Forelimb muscle (tissue), 1 donor: ENCODE data around the gene DXO. TPM values are rescaled to one million over a fixed set of nuclear protein-coding genes. Genes with fewer than 3 reads are reported as not detected.
"Not testable (repeated sequence)": the region's sequence is repeated elsewhere in the genome, so short reads cannot be mapped to it uniquely, and the experiment has no call there.

Source experiments
- DNase-seq: peaks from one replicate; pipeline ENCODE4 v3.0.0-alpha.2; 2013; ENCODE audit warnings: low read depth
- polyA plus RNA-seq: library from polyadenylated mRNA; unstranded; fragments of 120-200 nt; gene quantifications from one replicate; pipeline ENCODE4 v1.2.1, GENCODE V29; 2013; ENCODE audit not compliant: insufficient read length

The DXO gene
- polyA plus RNA-seq, 1 donor: 16.9 TPM

DNA sequence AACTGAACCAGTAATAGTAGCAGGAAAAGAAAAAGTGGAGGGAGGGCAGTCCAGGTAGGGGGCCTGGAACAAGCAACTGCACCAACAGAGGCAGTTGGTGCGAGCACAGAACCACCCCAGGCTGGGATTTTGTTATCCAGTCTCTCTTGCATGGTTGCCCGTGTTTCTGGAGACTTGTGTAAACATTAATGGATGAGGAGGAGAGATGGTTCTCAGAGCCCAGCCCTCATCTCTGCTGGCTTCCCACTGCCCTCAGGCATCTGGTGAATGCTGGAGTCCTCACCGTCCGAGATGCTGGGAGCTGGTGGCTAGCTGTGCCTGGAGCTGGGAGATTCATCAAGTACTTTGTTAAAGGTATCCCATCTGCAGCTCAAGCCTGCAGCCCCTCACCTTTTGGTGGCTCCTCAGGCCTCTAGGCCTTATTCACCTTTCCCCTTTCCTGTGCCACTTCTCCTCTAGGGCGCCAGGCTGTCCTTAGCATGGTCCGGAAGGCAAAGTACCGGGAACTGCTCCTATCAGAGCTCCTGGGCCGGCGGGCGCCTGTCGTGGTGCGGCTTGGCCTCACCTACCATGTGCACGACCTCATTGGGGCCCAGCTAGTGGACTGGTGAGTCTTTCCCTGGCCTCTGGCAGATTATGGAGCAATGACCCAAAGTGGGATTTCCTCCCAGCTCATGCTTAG is 8.4 kb upstream of the DXO start:
- not testable (repeated sequence) for DNase-seq

DNA sequence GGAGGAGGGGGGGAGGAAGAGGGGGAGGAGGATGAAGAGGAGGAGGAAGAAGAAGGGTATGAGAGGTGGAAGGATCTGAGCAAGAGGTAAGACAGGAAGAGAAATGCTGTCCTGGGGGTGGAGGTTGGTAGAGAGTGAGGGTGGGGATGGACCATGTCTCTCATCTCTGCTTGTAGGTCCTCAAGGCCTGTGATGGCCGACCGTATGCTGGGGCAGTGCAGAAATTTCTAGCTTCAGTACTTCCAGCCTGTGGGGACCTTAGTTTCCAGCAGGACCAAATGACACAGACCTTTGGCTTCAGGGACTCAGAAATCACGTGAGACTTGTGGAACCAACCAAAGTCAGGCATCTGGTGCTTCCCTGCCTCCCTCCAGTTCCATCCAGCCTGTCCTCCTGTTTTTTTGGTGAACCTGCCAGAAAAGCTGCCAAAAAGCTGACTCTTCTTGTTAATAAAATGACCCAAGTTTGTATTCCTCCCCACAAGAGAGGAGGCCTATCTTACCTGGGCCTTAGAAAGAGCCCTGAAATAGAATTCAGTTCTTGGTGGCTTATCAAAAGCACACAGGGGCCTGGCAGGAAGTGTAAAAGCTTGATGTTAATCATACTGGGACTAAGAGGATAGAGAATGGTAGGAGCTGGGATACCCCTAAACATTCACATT is 7.4 kb upstream of the DXO start:
- no peak for DNase-seq

DNA sequence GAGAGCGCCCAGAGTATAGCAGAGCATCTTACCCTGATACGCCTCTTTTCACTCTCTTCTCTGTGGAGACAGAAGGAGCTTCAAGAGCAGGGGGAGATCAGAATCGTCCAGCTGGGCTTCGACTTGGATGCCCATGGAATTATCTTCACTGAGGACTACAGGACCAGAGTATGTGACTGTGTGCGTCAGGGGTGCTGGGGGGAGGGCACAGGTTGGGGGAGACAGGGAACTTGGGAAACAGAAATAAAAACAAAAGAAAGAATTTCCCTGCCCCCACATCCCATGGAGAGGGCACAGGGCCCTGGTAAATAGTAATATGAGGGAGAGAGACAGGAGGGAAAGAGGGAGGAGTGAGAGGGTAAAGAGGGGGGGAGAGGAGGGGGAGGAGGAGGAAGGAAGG is 6.9 kb upstream of the DXO start:
- DNase-seq: no peak

DNA sequence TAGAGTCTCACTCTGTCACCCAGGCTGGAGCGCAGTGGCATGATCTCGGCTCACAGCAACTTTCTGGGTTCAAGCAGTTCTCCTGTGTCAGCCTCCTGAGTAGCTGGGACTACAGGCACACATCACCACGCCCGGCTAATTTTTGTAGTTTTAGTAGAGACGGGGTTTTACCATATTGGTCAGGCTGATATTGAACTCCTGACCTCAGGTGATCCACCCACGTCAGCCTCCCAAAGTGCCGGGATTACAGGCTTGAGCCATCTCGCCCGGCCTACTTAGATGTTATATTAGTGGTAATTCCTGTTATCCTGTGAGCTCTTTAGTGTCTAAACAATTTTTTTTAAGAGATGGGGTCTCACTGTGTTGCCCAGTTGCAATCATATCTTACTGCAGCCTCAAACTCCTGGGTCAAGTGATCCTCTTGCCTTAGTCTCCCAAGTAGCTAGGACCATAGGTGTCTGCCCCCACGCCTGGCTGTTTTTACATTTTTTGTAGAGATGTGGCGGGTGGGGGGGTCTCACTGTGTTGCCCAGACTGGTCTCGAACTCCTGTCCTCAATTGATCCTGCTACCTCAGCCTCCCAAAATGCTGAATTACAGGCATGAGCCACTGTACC is 6.0 kb upstream of the DXO start:
- no peak for DNase-seq

DNA sequence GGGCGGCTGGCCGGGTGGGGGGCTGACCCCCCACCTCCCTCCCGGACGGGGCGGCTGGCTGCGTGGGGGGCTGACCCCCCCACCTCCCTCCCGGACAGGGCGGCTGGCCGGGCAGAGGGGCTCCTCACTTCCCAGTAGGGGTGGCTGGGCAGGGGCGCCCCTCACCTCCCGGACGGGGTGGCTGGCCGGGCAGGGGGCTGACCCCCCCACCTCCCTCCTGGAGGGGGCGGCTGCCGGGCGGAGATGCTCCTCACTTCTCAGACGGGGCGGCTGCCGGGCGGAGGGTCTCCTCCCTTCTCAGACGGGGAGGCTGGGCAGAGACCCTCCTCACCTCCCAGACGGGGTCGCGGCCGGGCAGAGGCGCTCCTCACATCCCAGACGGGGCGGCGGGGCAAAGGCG is 4.1 kb upstream of the DXO start:
- DNase-seq: not testable (repeated sequence)

DNA sequence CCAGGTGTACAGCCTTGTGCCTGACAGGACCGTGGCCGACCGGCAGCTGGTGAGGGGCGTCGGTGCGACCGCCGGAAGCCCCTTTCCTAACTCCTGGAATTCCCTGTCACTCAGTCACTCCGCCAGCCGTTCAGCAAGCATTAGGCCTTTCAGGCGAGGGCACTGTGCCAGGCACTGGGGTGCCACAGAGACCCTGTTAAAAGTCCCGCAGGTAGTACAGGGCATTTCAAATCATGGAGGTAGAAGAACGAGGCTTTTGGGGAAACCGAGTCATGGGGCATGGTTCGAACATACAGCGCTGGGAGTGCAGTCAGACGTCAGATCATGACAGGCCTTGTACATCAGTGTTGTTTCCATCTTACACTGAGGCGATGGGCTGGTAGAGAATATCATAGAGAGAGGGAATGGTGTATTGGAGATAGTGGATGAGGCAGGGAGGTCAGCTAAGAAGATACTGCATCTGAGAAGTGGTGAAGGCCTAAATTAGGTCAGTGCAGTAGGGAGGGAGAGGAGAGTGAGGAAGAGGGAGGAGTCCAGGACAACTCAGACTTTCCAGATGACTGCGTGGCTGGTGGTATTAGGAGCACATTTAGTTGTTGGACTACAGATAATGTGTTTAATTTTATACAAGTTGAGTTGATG is 892 bp upstream of the DXO start:
- no peak for DNase-seq

DNA sequence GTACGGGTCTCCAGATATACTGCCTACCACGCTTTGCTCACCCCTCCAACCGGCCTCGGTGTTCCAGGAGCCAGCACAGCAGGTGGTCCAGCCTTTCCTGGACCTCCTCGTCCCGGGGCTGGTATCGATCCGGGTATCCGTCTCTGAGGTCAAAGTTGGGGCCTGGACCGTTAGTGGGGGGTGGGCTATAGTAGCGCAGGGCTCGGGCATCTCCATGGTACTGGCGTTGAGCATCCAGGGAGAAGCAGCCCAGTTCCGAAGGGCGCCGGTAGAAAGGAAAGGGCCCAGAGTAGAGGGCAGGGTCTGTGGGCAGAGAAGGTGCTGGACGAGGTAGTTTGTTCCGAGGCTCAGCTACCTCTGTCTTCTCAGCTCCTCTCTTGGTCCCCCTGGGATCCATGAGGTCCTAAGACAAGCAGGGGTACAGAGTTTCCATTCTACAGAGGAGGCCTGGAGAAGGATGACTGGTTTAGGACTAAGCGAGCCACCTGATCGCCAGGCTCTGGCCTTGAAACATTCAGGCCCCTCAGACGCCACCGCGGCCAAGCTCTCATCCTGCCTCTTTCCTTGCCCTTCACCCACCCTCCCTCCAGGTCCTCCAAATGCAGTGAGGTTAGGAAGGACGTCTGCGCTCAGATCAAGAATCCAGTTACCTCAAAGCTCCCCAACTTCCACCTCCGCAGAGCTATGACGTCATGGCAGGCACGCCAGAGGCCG is 502 bp downstream of the DXO start:
- no peak for DNase-seq

DNA sequence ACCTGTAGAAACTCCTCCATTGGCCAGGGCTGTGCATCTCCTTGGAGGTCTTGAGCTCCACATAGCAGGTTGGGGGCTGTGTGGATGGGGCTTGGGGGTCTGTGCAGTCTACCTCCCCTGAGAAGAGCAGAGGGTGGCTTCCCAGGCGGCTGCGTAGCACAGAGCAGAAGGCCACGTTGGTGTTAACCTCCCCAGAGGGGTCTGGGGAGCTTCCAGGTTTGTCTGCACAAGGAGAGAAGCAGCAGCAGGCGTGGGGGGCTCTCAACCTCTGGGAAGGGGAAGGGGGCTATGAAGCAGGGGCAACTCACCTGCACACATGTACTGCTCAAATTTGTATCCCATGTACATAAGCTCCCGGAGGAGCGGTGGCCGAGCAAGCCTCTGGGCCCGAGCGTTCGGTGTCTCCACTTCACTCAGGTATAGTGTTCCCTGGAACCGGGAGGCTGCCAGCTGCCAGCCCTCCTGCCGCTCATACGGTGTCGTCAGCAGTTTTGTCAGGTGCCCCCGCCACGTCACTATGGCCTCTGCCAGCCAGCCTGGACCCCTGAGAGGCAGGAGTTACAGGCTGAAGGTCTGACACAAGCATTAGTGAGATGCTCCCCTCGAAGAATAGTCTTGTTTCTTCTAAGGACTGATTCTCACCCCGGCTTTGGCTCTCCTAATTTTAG is 1.2 kb downstream of the DXO start:
- no peak for DNase-seq

DNA sequence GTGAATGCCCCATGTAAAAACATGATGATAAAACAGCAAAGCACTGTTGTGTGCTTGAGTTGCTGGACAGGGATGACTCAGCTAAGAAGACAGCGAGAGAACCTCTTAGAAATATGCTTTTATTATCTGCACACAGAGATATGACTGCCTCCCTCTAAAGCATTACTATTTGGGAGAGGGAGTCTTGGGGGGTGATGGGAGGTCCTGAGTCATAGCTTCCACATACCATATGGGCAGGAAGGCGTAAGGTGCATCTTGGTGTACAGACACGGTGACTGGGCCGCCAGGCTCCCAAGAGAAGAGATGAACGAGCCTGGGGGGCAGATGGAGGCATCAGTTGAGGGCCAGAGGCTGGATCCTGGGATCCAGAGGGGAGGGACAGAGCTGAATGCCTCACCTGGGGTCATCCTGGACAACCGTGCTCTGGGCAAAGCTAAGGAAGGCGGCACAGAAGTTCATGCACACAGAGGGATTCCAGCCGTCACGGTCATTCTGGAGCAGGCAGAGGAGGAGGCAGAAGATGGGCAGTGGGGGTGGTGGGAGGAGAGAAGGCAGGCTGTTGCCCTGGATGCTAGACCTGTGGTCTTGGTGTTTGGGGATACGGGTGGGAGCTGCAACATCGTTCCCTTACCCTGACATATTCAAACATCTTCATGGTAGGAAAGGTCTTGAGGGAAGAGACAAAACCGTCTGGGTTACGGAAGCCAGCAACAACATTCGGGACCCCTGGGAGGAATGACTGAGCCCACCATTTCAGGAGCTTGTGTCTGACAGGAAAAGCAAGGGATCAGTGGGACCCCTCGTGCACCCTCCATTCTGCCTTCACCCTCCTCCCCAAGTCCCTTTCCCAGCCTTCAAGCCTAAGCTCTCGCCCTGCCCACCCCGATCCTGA is 2.0 kb downstream of the DXO start:
- DNase-seq: no peak

DNA sequence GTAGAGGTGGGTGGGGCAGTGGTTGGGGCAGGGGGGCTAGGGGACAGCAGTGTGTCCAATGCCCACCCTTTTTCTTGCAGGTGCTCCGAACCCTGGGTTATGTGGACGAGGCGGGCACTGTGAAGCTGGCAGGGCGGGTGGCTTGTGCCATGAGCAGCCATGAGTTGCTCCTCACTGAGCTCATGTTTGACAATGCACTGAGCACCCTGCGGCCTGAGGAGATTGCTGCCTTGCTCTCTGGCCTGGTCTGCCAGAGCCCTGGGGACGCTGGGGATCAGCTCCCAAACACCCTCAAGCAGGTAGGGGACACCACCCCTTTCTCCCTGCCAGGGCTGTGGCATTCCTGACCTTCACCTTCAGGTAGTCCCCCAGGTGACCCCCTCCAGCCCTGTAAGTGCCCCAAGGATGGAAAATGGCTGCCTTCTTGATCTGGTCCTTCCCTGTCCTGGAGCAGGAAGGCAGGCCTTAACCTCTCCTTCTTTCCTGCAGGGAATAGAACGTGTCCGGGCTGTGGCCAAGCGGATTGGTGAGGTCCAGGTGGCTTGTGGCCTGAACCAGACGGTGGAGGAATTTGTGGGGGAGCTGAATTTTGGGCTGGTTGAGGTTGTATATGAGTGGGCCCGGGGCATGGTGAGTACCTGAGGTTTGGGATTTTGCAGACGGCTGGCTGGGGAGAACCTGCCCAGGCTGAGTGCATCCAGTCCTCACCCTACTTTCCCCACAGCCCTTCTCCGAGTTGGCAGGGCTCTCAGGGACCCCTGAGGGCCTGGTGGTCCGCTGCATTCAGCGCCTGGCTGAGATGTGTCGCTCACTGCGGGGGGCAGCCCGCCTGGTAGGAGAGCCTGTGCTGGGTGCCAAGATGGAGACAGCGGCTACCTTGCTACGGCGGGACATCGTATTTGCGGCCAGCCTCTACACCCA is 2.9 kb downstream of the DXO start:
- no peak for DNase-seq

DNA sequence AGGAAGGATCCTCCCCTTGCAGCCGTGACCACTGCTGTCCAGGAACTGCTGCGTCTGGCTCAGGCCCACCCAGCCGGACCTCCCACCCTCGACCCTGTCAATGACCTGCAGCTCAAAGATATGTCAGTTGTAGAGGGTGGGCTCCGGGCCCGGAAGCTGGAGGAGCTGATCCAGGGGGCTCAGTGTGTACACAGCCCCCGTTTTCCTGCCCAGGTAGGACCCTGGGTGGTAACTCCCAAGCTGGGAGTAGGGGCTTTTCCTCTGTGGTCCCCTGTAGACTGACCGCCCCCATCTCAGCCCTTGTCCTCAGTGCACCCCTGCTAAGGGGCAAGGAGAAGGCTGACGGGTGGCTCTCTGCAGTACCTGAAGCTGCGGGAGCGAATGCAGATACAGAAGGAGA is 3.6 kb downstream of the DXO start:
- no peak for DNase-seq

DNA sequence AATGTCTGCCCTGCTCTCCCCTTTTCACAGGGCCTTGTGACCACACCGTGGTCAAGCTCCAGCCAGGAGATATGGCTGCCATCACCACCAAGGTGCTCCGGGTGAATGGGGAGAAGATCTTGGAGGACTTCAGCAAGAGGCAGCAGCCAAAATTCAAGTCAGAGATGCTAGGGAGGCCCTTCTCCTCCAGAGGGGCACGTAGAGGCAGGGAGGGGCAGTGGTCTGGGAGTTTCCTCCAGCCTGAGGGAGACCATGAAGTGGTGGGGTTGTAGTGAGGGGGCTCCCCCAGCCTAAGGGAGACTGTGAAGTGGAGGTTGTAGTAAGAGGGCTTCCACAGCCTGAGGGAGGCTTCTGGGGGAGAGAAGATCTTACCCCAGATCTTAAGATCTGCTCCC is 4.0 kb downstream of the DXO start:
- no peak for DNase-seq

DNA sequence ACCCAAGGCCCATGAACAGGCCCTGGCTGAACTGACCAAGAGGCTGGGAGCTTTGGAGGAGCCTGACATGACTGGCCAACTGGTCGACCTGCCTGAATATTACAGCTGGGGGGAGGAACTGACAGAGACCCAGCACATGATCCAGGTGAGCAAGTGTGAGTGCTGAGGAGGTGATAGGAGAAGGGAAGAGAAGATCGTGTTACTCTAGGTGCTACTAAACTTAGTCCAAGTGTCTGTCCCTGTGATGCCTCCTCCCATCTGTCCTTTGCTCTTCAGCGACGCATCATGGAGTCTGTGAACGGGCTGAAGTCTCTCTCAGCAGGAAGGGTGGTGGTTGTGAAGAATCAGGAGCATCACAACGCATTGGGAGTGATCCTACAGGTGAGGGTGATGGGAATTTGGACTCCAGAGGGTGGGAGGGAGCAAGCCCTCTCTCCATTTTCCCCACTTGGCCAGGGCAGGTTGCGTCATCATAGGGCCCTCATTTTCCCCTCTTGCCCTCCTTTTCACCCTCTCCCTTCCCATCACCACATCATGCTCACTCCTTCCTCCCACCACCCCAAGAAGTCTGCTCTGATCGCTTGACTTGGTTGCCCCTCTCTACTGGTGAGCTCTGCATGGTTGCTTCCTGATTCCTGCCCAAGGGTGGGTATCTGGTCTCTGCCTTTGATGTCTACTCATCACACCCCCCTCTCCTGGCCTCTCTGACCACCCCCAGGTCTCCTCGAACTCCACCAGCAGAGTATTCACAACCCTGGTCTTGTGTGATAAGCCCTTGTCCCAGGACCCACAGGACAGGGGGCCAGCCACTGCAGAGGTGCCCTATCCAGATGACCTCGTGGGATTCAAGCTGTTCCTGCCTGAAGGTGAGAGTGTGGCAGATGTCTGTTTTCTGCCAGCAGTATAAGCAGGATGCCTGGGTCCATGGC is 4.7 kb downstream of the DXO start:
- no peak for DNase-seq

DNA sequence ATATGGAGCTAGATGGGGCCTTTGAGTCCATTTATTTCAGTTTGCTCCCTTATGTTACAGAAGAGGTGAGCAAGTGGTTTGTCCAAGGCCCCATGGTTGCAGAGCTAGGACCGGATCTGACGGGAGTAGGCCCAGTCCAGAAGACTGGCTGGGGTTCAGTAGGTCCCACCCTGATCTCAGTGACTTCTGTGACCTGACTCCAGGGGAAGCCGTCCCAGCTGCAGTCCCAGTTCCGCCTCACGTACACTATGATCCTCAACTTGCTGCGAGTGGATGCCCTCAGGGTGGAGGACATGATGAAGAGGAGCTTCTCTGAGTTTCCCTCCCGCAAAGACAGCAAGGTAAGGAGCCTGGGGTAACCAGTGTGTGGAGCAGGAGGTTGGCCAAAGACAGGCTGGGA is 5.4 kb downstream of the DXO start:
- DNase-seq: no peak

DNA sequence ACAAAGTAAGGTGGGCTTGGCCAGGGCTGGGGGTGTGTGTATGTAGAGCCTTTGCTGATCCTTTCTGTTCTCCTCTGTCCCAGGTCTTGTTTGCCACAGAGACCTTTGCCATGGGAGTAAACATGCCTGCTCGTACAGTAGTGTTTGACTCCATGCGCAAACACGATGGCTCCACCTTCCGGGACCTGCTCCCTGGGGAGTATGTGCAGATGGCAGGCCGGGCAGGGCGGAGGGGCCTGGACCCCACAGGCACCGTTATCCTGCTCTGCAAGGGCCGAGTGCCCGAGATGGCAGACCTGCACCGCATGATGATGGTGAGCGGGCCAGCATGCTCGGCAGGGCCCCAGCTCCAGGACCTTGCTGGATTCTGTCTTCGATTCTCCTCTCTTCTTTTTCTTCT is 6.2 kb downstream of the DXO start:
- no peak for DNase-seq

DNA sequence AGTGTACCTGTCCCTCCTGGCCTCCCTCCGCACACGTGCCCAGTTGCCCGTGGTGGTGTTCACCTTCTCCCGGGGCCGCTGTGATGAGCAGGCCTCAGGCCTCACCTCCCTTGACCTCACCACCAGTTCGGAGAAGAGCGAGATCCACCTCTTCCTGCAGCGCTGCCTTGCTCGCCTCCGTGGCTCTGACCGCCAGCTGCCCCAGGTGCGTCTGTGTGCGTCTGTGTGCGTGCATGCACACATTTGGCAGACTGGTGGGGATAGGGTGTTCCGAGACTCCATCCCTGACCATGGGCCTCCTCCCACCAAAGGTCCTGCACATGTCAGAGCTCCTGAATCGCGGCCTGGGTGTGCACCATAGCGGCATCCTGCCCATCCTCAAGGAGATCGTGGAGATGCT is 8.0 kb downstream of the DXO start:
- no peak for DNase-seq

DNA sequence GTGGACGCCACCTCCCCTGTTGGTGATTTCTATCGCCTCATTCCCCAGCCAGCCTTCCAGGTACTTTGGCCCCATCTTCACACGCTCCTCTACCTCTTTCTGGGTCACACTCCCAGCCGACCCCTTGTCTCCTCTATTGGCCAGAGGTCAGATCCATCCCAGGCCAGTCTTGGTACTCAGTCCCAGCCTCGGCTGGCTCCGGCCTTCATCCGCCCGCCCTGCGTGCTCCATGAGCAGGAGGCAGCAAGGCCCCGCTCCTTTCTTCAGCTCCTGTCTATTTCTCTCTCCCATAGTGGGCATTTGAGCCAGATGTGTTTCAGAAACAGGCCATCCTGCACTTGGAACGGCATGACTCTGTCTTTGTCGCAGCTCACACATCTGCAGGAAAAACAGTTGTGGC is 10.3 kb downstream of the DXO start:
- no peak for DNase-seq
